HG02763 (cell line): Measurements from ENCODE around the gene PRMT9.

ENCODE experiments used
- ATAC-seq: cut with Tn5 transposase; IDR thresholded peaks from one replicate; pipeline ENCODE4 v1.9.1; 2021; ENCODE audit warnings: mild to moderate bottlenecking, moderate library complexity; ENCODE audit not compliant: unreplicated experiment

PRMT9 gene

GRCh38 chr4:147682755-147683154, 1.2 kb downstream of the PRMT9 start:
- no peak for ATAC-seq

DNA sequence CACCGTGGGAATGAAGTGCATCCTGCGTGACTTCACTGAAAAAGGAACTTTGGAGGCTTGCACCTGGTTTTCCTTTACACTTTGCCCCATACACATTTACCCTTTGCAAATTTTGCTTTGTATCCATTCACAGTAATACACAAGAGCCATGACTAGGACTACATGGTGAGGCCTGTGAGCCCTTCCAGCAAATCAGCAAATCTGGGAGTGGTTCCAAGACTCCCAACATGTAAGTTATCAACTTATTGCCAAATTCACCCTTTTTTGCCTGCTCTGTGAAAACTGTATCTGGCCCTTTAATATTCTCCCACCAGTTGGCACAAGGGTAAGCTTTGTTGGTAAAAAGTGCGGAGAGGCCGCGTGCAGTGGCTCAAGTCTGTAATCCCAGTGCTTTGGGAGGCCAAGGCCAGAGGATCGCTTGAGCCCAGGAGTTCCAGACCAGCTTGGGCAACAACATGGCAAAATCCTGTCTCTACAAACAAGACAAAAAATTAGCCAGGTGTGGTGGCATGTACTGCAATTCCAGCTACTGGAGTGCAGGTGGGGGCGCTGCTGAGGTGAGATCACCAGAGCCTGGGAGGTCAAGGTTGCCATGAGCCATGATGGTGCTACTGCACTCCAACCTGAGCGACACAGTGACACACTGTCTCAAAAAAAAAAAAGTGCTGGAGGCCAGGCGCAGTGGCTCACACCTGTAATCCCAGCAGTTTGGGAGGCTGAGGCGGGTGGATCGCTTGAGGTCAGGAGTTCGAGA, 5.0 kb downstream of the PRMT9 start:
- ATAC-seq = no peak

- no peak for ATAC-seq
These were observed 5.9 kb downstream of the PRMT9 start for GRCh38 chr4:147678106-147678505.

GRCh38 chr4:147674496-147674895, 9.5 kb downstream of the PRMT9 start:
- no peak for ATAC-seq

- ATAC-seq = no peak
These were observed 9.9 kb downstream of the PRMT9 start for GRCh38 chr4:147674073-147674472.

- ATAC-seq = no peak
These were observed 25.5 kb downstream of the PRMT9 start for GRCh38 chr4:147658501-147658900.

DNA sequence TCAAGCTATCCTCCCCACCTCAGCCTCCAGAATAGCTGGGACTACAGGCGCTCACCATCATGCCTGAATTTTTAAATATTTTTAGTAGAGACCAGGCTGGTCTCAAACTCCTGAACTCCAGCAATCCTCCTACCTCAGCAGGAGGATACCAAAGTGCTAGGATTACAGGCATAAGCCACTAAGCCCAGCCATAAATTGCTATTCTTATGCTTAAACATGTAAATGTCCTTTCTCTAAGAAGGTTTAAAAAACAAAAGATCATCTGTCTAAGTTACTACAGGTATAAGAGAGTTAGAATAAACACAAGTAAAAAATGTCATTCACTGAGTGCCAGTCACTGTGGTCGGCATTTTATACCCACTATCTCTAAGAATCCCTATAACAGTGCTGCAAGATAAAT, 28.3 kb downstream of the PRMT9 start:
- ATAC-seq = no peak

- no peak for ATAC-seq
These were observed 32.4 kb downstream of the PRMT9 start for GRCh38 chr4:147651563-147651962.

- no peak for ATAC-seq
These were observed 35.3 kb downstream of the PRMT9 start for GRCh38 chr4:147648656-147649055.

DNA sequence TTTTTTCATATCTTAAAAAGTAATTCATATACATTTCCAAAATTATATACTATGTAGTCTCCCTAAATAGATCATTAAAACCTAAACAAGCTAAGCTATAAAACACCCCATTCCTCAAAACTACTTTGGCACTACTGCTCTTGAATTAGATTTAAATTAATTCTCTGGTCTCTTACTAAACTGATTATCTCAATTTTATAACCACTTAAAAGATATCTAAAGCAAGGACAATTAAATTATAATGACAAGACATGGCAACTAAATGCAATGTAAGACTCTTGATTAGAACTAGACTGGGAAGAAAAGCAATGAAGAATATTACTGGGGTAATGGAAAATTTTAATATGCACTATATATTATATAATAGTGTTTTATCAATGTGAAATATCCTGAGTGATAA, 38.9 kb downstream of the PRMT9 start:
- ATAC-seq = no peak

GRCh38 chr4:147644471-147644870, 39.5 kb downstream of the PRMT9 start:
- no peak for ATAC-seq

- ATAC-seq = no peak
These were observed 40.3 kb downstream of the PRMT9 start for GRCh38 chr4:147643616-147644015.

- no peak for ATAC-seq
These were observed 43.6 kb downstream of the PRMT9 start for GRCh38 chr4:147640331-147640730.

DNA sequence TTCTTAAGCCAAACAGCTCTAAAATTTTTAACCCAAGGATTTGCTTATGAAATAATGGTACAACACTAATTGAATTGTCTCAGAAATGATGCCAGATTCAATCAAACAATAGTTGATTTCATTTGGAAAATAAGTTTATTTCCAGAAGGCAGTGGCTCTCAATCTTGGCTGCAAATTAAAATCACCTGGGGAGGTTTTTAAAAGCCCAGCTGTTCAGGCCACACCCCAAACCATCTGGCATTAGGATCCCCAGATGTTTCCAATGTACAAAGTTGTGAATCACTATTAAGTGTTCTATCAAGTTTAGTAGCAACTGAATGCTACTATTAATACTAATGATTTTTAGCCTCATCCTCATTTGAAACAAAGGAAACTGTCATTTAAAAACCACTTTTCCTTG, 44.6 kb downstream of the PRMT9 start:
- ATAC-seq = no peak

DNA sequence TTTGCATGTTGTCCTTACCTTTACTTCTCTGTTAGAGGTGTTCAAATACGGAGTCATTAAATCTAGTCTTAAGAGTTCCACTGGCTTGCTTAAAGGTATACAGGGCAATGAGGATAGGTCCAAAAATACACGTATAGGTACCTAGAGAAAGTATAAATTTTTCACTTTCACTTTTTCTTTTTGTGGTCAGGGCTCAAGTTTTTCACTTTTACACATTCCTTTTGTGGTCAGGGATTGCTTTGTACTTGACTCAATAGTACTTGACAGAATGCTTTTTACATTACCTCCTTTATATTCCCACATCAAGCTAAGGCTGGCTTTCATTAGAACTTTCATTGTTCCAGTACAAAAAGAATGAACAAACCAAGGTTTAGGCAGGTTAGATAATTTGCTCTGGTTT, 45.0 kb downstream of the PRMT9 start:
- no peak for ATAC-seq

DNA sequence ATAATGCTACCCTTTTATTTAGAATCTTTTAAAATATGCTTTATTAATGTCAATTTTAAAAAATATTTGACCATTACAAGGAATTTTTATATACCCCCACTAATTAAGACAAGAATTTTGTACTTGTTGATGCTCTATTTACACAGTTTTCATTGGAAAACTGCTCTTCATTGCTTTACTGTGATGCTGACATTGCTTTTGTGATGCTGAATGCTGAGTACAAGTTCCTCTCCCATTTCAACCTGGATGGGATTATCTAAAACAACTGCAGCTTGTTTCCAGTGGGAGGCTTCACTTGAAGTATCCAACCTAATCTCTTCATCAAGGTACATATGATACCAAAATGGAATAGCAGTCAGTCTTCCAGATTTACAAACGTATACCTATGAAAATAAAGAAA, 45.6 kb downstream of the PRMT9 start:
- ATAC-seq = no peak

DNA sequence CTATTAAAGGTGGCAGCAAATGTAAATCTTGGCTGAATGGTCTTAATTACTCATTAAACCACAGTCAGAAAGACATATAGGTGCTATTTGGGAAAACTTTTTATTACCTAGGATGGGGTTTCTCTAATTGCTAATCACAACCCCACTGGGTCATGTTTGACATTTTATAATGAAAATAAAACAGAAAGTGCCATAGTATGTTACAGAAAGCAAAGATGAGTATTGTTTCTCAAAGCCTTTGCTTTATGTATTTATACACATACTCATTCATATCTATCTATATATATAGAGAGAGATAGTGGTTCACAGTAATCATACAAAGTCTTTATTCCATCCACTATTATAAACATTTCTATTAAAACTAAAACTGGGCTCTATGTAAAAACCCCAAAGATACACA, 48.6 kb downstream of the PRMT9 start:
- ATAC-seq = no peak

- no peak for ATAC-seq
These were observed 50.3 kb downstream of the PRMT9 start for GRCh38 chr4:147633643-147634042.

DNA sequence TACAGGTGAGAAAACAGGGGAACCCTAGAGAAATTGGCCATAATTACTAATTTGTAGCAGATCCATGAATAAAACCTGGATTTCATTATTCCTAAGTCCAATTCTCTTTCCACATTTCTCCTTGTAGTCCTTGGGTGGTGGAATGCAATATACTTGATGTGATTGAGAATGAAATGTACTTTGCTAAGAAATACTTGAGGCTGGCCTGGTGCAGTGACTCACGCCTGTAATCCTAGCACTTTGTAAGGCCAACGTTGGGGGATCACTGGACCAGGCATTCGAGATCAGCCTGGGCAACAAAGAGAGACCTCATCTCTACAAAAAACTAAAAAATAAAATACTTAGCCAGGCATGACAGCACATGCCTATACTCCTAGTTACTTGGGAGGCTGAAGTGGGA, 50.9 kb downstream of the PRMT9 start:
- ATAC-seq = no peak

GRCh38 chr4:147629783-147630730, 53.9 kb downstream of the PRMT9 start:
- no peak for ATAC-seq

- no peak for ATAC-seq
These were observed 55.5 kb downstream of the PRMT9 start for GRCh38 chr4:147628415-147628814.

DNA sequence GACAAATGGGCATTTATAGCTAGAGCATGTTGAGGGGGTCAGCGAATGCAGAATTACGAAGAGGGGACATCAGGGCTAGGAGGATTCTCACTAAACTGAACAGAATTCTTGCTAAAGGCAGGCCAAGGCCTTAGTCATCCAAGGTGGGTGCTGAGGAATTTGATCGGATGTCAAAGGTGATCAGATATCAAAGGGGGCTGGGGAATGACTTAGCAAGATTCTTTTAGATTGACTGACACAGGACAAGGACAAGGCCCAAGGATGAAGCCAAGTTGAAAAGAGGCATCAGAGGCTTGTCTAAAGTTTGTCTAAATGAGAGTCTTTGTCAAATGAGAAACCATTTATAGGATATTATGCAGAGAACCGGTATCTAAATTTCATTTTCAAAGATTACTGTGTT, 57.1 kb downstream of the PRMT9 start:
- ATAC-seq = no peak
